HepG2 (cell line): ENCODE measurements around the gene IMPDH2. TPM values are rescaled to one million over a fixed set of nuclear protein-coding genes. Genes with fewer than 3 reads are reported as not detected.

ENCODE experiments used
- ATAC-seq: fragments of 200-7000 bp; cut with Tn5 transposase; 3 replicates; pipeline ENCODE4 v1.9.1; 2020; ENCODE audit warnings: mild to moderate bottlenecking, moderate library complexity
- BruUV-seq: library from RNA; stranded (reverse); fragments of 400-500 nt; replicated peaks from 2 replicates; lab custom pipeline; 2021; lab: Mats Ljungman, UMichigan
- CTCF ChIA-PET: fragments of 300-600 bp; formaldehyde crosslinking; extraction: SDS; loops from one replicate; lab custom pipeline; 2021; ENCODE audit warnings: low total read pairs, inconsistent platforms, low intra/inter-chr PET ratio; lab: Yijun Ruan, JAX
- POLR2A ChIA-PET: fragments of 350-600 bp; sonication (Branson Sonifier 250); formaldehyde crosslinking; loops from one replicate; lab custom pipeline; 2020; ENCODE audit warnings: antibody characterized with exemption, inconsistent platforms; lab: Yijun Ruan, JAX
- DNase-seq: peaks from one replicate; pipeline ENCODE4 v3.0.0-alpha.2; 2015; ENCODE audit warnings: low spot score
- FAIRE-seq: peaks from 3 replicates; lab custom pipeline; 2011; peaks lifted over from hg19 to GRCh38; lab: Jason Lieb, UNC
- H2AFZ ChIP-seq: one replicate; pipeline ENCODE4 v1.6.1; 2011; ENCODE audit warnings: low read length, inconsistent platforms
- H3K27ac ChIP-seq: fragments of 300-600 bp; 3 replicates; pipeline ENCODE4 v1.8.0; 2011; ENCODE audit warnings: mixed run types, mild to moderate bottlenecking, mixed read lengths, low read length, inconsistent platforms; ENCODE audit not compliant: insufficient read depth; ENCODE audit errors: extremely low read length
- H3K27me3 ChIP-seq, 2 experiments: fragments of 200-600 bp in 1 of 2; 2 replicates in 1 of 2; 3 replicates in 1 of 2; pipeline versions ENCODE4 v1.6.0 to v1.8.0; 2011; ENCODE audit warnings: low read length in 2 of 2, mild to moderate bottlenecking in 2 of 2, moderate library complexity in 2 of 2, inconsistent platforms in 1 of 2; ENCODE audit not compliant: insufficient read depth in 2 of 2, control insufficient read depth in 1 of 2
- H3K36me3 ChIP-seq, 2 experiments: fragments of 200-600 bp in 1 of 2; replicated peaks in 1 of 2; 2 replicates in 1 of 2; 3 replicates in 1 of 2; pipeline versions ENCODE4 v1.5.1 to v1.8.0; 2011; ENCODE audit warnings: low read length in 2 of 2, inconsistent platforms in 1 of 2; ENCODE audit not compliant: insufficient read depth in 2 of 2, control insufficient read depth in 1 of 2
- H3K4me1 ChIP-seq: 2 replicates; pipeline ENCODE4 v1.5.1; 2012; ENCODE audit warnings: low read length, inconsistent platforms; ENCODE audit not compliant: insufficient read depth
- H3K4me2 ChIP-seq: 2 replicates; pipeline ENCODE4 v1.6.0; 2011; ENCODE audit warnings: low read depth, low read length, inconsistent platforms
- H3K4me3 ChIP-seq, 3 experiments: fragments of 200-600 bp in 1 of 3; sonication (generic), shearing (Covaris generic) in 1 of 3; replicated peaks in 1 of 3; 2 replicates each; pipeline ENCODE4 v1.5.1; 2011 to 2016; ENCODE audit warnings: low read length in 3 of 3, inconsistent platforms in 2 of 3, low read depth in 2 of 3, mild to moderate bottlenecking in 2 of 3, control low read depth in 1 of 3, mixed read lengths in 1 of 3; ENCODE audit not compliant: insufficient read depth in 1 of 3
- H3K79me2 ChIP-seq: one replicate; pipeline ENCODE4 v1.6.1; 2011; ENCODE audit warnings: low read length, inconsistent platforms; ENCODE audit not compliant: insufficient read depth
- H3K9ac ChIP-seq: 2 replicates; pipeline ENCODE4 v1.6.0; 2011; ENCODE audit warnings: mild to moderate bottlenecking, low read depth, low read length, inconsistent platforms; ENCODE audit not compliant: insufficient read depth
- H3K9me3 ChIP-seq: 2 replicates; pipeline ENCODE4 v1.5.1; 2012; ENCODE audit warnings: mild to moderate bottlenecking, low read length
- H4K20me1 ChIP-seq: 2 replicates; pipeline ENCODE4 v1.6.0; 2011; ENCODE audit warnings: inconsistent platforms, mild to moderate bottlenecking, low read length, moderate library complexity; ENCODE audit not compliant: insufficient read depth
- EP300 ChIP-seq, 3 experiments: sonication (generic) in 1 of 3; formaldehyde crosslinking in 1 of 3; IDR thresholded peaks; 2 replicates each; pipeline versions ENCODE4 v1.5.1 to v1.6.1; 2011 to 2020; ENCODE audit warnings: low read depth in 2 of 3, low read length in 2 of 3, borderline replicate concordance in 1 of 3, improper control_type of control experiment in 1 of 3, mild to moderate bottlenecking in 1 of 3, missing genetic modification reagents in 1 of 3, moderate library complexity in 1 of 3
- IKZF5 ChIP-seq: IDR thresholded peaks from 2 replicates; pipeline ENCODE4 v1.6.1; 2018; ENCODE audit warnings: missing genetic modification reagents, mild to moderate bottlenecking, missing compliant biosample characterization
- ISL2 ChIP-seq: sonication (generic); formaldehyde crosslinking; IDR thresholded peaks from 2 replicates; pipeline ENCODE4 v1.5.0; 2020; ENCODE audit warnings: missing genetic modification reagents
- KMT2B ChIP-seq: IDR thresholded peaks from 2 replicates; pipeline ENCODE4 v1.6.1; 2016; ENCODE audit warnings: missing genetic modification reagents, missing compliant biosample characterization
- MAFG ChIP-seq: sonication (generic); formaldehyde crosslinking; IDR thresholded peaks from 2 replicates; pipeline ENCODE4 v1.5.1; 2020; ENCODE audit warnings: mild to moderate bottlenecking, missing genetic modification reagents
- MTF1 ChIP-seq: sonication (generic); formaldehyde crosslinking; IDR thresholded peaks from 2 replicates; pipeline ENCODE4 v1.5.0; 2020; ENCODE audit warnings: missing genetic modification reagents
- NFE2 ChIP-seq: sonication (generic); formaldehyde crosslinking; IDR thresholded peaks from 2 replicates; pipeline ENCODE4 v1.4.0; 2020; ENCODE audit warnings: missing genetic modification reagents
- NKX3-1 ChIP-seq: sonication (generic); formaldehyde crosslinking; IDR thresholded peaks from 2 replicates; pipeline ENCODE4 v1.5.0; 2020; ENCODE audit warnings: missing genetic modification reagents
- TMF1 ChIP-seq: sonication (generic); formaldehyde crosslinking; IDR thresholded peaks from 2 replicates; pipeline ENCODE4 v1.8.1; 2022; ENCODE audit warnings: low read depth, missing genetic modification reagents
- ZNF180 ChIP-seq: sonication (generic); formaldehyde crosslinking; IDR thresholded peaks from 2 replicates; pipeline ENCODE4 v1.4.0; 2020; ENCODE audit warnings: low read depth, missing genetic modification reagents, borderline replicate concordance
- ZNF260 ChIP-seq: sonication (generic); formaldehyde crosslinking; IDR thresholded peaks from 2 replicates; pipeline ENCODE4 v1.4.0; 2020; ENCODE audit warnings: missing genetic modification reagents, low read depth, mild to moderate bottlenecking, borderline replicate concordance
- ZNF33B ChIP-seq: sonication (generic); formaldehyde crosslinking; IDR thresholded peaks from 2 replicates; pipeline ENCODE4 v1.5.1; 2020; ENCODE audit warnings: mild to moderate bottlenecking, missing genetic modification reagents
- ZNF383 ChIP-seq: sonication (generic); formaldehyde crosslinking; IDR thresholded peaks from 2 replicates; pipeline ENCODE4 v1.4.0; 2020; ENCODE audit warnings: missing genetic modification reagents, mild to moderate bottlenecking, borderline replicate concordance
- ZNF431 ChIP-seq: sonication (generic); formaldehyde crosslinking; IDR thresholded peaks from 2 replicates; pipeline ENCODE4 v1.9.0; 2022; ENCODE audit warnings: missing genetic modification reagents, low read depth, mild to moderate bottlenecking, borderline replicate concordance
- ZNF432 ChIP-seq: sonication (generic); formaldehyde crosslinking; IDR thresholded peaks from 2 replicates; pipeline ENCODE4 v1.5.0; 2020; ENCODE audit warnings: missing genetic modification reagents, mild to moderate bottlenecking, borderline replicate concordance
- ZNF629 ChIP-seq: sonication (generic); formaldehyde crosslinking; conservative IDR thresholded peaks from 2 replicates; pipeline ENCODE4 v1.5.0; 2020; ENCODE audit warnings: missing genetic modification reagents
- ZNF878 ChIP-seq: sonication (generic); formaldehyde crosslinking; IDR thresholded peaks from 2 replicates; pipeline ENCODE4 v1.8.1; 2023; ENCODE audit warnings: mild to moderate bottlenecking, missing genetic modification reagents, moderate library complexity
- WGBS: methylation state at CpG from one replicate; pipeline ENCODE4 v1.1.6; 2017; ENCODE audit warnings: low lambda C conversion rate; 5-methylcytosine and 5-hydroxymethylcytosine counted together
- in situ Hi-C: cut with HindIII; loops from 2 replicates; pipeline ENCODE4 v1.10.0; 2017; ENCODE audit warnings: low pct_unique_long_range_greater_than_20kb; ENCODE audit not compliant: extremely low pct_ligation_motif_present
- intact Hi-C: fragments of 100-400 bp; cut with micrococcal nuclease; formaldehyde crosslinking; loops from one replicate; pipeline ENCODE4 v1.10.0; 2022; ENCODE audit not compliant: unreplicated experiment
- polyA plus RNA-seq, 8 experiments: library from polyadenylated mRNA; depleted of rRNA in 3 of 8; stranded (reverse) in 7 of 8; unstranded in 1 of 8; fragments of >200 nt; fragmentation: Illumina TruSeq in 4 of 8; extraction: Trizol in 4 of 8; gene quantifications; 2 replicates each; pipeline versions ENCODE4 v1.2.1 to v1.2.3, GENCODE V29; 2011 to 2016; ENCODE audit warnings: low read depth in 4 of 8, missing spikeins in 1 of 8, mixed read lengths in 1 of 8; ENCODE audit not compliant: insufficient read depth in 1 of 8
- total RNA-seq, 5 experiments: library from RNA; depleted of rRNA; stranded (reverse); fragments of >200 nt; fragmentation: Illumina TruSeq; extraction: Trizol; gene quantifications; 2 replicates each; pipeline ENCODE4 v1.2.3, GENCODE V29; 2016; ENCODE audit warnings: low read depth in 1 of 5
- TF ChIP-seq, protein P1 (sequence below): sonication (generic); formaldehyde crosslinking; conservative IDR thresholded peaks from 2 replicates; pipeline ENCODE4 v1.5.0; 2020; ENCODE audit warnings: missing genetic modification reagents
- TF ChIP-seq, protein P2 (sequence below): IDR thresholded peaks from 2 replicates; pipeline ENCODE4 v1.6.1; 2016; ENCODE audit warnings: low read depth, borderline replicate concordance

The IMPDH2 gene
- total and polyA plus RNA-seq, 2 of the 13 experiments (the other 11 are each of a cell fraction or from before 2014, with no cell fraction given), result 248 to 260 TPM

DNA sequence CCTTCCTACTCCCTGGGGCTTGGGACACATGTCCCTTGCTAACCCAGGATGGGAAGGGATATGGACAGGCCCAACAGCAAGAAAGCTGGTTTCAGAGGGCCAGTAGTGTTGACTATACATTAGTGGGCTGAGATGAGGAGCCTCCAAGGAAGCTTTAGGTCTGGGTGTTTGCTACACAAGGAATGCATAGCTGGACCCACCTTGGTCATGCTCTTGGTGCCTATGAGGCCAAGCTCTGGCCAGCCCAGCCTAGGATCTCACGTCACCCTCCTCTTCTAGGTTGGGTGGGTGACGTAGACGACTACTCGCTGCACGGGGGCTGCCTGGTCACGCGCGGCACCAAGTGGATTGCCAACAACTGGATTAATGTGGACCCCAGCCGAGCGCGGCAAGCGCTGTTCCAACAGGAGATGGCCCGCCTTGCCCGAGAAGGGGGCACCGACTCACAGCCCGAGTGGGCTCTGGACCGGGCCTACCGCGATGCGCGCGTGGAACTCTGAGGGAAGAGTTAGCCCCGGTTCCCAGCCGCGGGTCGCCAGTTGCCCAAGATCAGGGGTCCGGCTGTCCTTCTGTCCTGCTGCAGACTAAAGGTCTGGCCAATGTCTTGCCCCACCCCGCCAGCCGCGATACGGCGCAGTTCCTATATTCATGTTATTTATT, 22.7 kb downstream of the IMPDH2 start:
- H3K4me2 ChIP-seq, result peak overlapping the region; percentile 92
- peaks cover 2% of the 10 kb centered on the region in 2 experiments; a peak in 3 of 5 replicates for H3K36me3 ChIP-seq
- intact Hi-C loops (no loop called here), in situ Hi-C loops (no loop called here)
- no peak overlapping the region for H2AFZ ChIP-seq
- H3K9me3 ChIP-seq, result no peaks in the 10 kb centered on the region
- WGBS, result 2% methylated on average over 7 of the region's 32 CpGs
- peak overlapping the region; percentile 86 for H3K27ac ChIP-seq
- peak; percentile 2; the same call in 2 of the 3 replicates for ATAC-seq
- H4K20me1 ChIP-seq, result peaks cover 8% of the 10 kb centered on the region
- BruUV-seq, result TSS peak; percentile 98
- H3K27me3 ChIP-seq, result no peaks in the 10 kb centered on the region
- CTCF ChIA-PET, result no interaction called here
- DNase-seq, result no peak
- H3K79me2 ChIP-seq, result peaks cover 23% of the 10 kb centered on the region
- H3K4me3 ChIP-seq, result peak overlapping the region; percentile 71 to 88 (median 74)
- FAIRE-seq, result no peak
- H3K4me1 ChIP-seq, result peaks cover 65% of the 10 kb centered on the region
- H3K9ac ChIP-seq, result peak overlapping the region; percentile 89
- POLR2A ChIA-PET, result interaction anchor here (0.8 to 12.8 kb wide), 25 partner anchors 9 to 548 kb away, joined by 3 to 280 read pairs (median 5); partner anchors contain the start of genes AMT, BSN, DAG1 and DALRD3
- TF ChIP-seq NKX3-1 (CRISPR knock-in tag), result no peak
- TF ChIP-seq, protein P1, sequence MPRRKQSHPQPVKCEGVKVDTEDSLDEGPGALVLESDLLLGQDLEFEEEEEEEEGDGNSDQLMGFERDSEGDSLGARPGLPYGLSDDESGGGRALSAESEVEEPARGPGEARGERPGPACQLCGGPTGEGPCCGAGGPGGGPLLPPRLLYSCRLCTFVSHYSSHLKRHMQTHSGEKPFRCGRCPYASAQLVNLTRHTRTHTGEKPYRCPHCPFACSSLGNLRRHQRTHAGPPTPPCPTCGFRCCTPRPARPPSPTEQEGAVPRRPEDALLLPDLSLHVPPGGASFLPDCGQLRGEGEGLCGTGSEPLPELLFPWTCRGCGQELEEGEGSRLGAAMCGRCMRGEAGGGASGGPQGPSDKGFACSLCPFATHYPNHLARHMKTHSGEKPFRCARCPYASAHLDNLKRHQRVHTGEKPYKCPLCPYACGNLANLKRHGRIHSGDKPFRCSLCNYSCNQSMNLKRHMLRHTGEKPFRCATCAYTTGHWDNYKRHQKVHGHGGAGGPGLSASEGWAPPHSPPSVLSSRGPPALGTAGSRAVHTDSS (CRISPR knock-in tag), result no peak
- TF ChIP-seq ZNF33B, result 0 out of 2 replicates have a peak, but pooled peaks have one; percentile 5
- no peak for TF ChIP-seq KMT2B (CRISPR knock-in tag)
- TF ChIP-seq ZNF260, result no peak
- TF ChIP-seq IKZF5 (CRISPR knock-in tag), result no peak
- 0 out of 2 replicates have a peak, but pooled peaks have one; percentile 17 for TF ChIP-seq ZNF431 (CRISPR knock-in tag)
- no peak for TF ChIP-seq ISL2 (CRISPR knock-in tag)
- 0 out of 4 replicates have a peak, but pooled peaks of 1 of the 2 experiments have one; percentile 9 for TF ChIP-seq EP300 (IDR thresholded peaks at IDR 0.05; ENCODE audit: low read depth in 2 of 2, low read length in 2 of 2)
- TF ChIP-seq EP300 (CRISPR knock-in tag; IDR thresholded peaks at IDR 0.05; ENCODE audit: borderline replicate concordance), result no peak
- TF ChIP-seq MAFG (CRISPR knock-in tag), result no peak
- TF ChIP-seq MTF1, result no peak
- TF ChIP-seq ZNF383 (CRISPR knock-in tag), result no peak
- no peak for TF ChIP-seq TMF1 (CRISPR knock-in tag)
- TF ChIP-seq NFE2 (CRISPR knock-in tag), result no peak
- TF ChIP-seq ZNF878 (CRISPR knock-in tag), result no peak
- no peak for TF ChIP-seq ZNF432 (CRISPR knock-in tag)
- TF ChIP-seq ZNF180 (CRISPR knock-in tag), result no peak
- 0 out of 2 replicates have a peak, but pooled peaks have one; percentile 11 for TF ChIP-seq ZNF629 (CRISPR knock-in tag)
- TF ChIP-seq, protein P2, sequence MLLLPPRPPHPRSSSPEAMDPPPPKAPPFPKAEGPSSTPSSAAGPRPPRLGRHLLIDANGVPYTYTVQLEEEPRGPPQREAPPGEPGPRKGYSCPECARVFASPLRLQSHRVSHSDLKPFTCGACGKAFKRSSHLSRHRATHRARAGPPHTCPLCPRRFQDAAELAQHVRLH, result no peak
